Putamen (tissue), 1 donor: ENCODE results near the gene IL20RB.
"Not testable (repeated sequence)": the region's sequence is repeated elsewhere in the genome, so short reads cannot be mapped to it uniquely, and the experiment has no call there.

ENCODE experiments used
- DNase-seq: peaks from one replicate; pipeline ENCODE4 v3.0.0-alpha.2; 2016; ENCODE audit warnings: low spot score

IL20RB gene

GRCh38 chr3:136946978-136947377, 10.8 kb upstream of the IL20RB start:
- no peak for DNase-seq

GRCh38 chr3:136947477-136947876, 10.3 kb upstream of the IL20RB start:
- no peak for DNase-seq

DNA sequence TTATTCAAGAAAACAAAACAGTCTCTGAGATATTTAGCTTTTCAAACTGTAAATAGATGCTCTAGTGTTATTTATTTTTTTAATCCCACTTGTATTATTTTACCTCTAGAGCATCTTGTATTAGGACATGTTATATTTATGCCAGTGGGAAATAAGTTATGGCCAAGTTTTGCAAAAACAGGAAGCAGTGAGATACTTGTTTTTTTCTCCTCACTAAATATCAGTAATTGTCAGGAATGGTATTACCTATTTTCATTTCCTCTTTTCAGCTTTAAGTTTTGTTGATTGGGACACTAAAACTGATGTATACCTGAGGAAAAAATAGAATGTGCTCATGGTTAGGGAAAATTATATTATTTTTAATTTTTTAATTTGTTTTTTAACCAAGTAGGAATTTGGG, 8.6 kb upstream of the IL20RB start:
- no peak for DNase-seq

DNA sequence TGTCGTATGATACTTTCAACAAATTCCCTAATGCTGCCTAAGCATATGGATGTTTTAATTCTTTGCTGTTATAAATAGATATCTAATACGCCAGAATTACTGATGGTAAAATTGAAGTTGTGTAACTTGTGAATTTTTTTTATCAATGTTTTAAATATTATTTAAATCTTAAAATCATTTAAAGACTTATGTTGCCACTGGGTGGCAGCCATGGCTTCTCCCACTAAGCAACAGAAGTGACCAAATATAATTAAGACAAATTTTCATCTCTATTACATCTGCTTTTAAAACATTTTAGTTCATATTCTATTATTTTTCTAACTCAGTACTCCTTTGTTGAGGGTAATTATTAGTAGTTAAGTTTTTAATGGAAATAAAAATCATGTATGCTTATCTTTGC, 8.1 kb upstream of the IL20RB start:
- no peak for DNase-seq

GRCh38 chr3:136950623-136951022, 7.2 kb upstream of the IL20RB start:
- no peak for DNase-seq

DNA sequence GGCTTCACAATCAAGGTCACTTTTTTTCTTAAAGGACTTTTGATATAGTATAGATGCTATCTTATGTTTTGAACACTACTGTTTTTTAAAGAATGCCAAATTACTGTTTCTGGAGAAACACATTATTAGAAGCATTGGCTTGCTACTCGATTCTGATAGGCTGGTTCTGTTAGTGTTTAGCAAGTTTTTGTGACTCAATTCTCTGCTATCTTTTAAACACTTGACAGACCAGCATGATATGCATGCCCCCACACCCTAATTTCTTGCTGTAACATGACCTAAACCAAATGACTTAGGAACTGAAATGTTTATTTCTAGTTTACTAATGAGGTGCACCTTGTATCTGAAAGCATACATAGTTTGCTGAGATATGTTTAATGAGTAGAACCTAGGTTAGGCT, 5.5 kb upstream of the IL20RB start:
- DNase-seq: no peak

DNA sequence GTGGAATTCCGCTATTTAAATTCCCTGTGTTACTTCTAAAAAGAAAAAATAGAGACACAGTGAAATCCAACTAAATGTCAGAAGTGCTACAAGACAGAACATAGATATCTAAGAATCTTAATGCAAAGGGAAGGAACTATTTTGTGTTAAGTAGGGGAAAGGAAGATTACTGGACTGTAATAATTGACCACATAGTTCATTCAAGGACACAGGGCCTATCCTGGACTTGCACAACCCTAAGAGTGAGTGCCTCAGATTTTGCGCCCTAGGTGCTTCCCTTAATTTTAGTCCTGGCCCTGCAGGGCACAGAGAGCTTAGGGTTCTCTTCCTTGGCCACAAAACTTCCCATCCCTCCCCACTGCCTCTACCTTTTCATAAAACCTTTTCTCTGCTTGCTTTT, 3.5 kb upstream of the IL20RB start:
- DNase-seq: no peak

DNA sequence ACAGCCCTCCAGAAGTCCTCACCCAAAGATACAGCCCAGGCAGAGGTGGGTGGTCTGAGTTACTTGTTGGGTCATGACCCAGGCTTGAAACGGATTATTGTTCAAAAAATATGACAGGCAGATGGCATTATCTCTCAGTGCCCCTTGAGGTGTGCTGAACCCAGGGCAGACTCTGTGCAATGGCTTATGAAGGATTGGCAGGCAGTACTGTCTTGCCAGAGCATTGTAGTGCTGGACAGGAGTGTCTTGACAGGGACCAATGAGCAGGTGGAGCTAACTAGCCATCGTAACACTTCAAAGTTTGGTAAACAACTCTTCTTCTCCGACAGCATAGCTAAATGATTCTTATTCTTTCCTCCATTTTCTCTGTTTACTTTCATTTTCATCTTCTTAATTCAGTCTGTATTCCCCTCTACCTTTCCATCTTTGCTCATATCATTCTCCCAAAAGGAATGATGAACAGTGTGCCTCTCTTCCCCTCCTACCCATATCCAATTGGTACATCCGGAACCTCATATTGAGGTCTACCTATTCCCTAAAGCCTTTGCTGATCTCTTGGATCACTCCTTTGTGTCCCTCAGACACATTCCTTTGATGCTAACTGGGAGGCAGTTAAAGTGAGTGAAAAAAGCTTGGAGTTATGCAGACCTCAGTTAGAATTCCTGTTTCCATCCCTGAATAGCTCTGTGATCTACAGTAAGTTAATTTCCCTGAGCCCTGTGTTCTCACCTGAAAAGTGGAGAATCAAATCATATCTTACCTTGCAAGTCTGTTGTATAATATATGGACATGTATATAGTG, 2.6 kb upstream of the IL20RB start:
- DNase-seq: no peak

DNA sequence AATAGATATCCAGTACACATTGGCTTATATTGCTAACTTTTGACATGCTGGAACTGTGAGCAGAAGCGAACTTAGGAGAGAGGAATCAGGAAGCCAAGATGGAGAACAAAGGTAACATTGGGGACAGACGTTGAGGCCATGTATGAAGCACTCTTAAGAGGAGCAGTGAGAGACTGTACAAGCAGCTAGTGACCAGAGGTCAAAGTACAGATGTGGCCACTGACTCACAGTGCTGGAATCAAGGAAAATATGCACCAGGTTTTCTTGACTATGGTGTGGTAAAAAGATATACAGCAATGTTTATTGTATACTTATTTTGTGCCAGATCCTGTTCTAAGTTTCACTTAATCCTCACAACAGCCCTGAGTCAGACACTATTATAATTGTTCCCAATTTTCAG, 2.0 kb upstream of the IL20RB start:
- no peak for DNase-seq

DNA sequence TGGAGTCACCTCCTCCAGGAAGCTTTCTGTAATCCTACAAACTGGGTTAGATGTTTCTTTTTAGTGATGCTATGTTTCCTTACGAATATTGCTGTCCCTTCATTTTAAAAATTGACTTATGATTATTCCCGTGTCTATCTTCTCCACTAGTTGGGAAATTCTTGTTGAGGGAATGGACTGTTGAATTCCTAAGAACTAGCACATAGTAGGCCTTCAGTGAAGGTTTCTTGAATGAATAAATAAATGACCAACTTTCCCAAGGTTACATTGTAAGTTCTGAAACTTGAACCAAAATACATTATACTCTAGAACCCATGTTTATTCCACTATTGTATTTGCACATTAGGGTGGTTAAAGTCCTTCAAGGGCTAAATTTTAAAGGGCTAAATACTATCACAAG, 812 bp upstream of the IL20RB start:
- DNase-seq: no peak

DNA sequence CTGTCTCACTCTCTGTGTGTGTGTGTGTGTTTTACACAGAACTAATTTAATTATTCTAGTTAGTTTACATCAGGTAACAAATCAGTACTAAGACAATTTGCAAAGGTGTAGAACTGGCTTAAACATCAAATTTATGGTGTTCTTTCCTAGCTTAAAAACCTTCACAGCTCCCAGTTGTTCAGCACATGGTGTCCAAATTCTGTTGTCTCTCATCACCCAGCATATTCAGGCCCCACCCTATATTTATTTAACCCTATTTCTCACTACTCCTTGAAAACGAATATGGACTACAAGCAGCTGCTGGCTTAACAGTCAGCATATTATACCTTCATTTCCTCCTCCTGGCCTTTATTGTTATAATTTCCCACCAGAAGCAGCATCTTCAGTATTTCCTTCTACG, 1.2 kb downstream of the IL20RB start:
- no peak for DNase-seq

DNA sequence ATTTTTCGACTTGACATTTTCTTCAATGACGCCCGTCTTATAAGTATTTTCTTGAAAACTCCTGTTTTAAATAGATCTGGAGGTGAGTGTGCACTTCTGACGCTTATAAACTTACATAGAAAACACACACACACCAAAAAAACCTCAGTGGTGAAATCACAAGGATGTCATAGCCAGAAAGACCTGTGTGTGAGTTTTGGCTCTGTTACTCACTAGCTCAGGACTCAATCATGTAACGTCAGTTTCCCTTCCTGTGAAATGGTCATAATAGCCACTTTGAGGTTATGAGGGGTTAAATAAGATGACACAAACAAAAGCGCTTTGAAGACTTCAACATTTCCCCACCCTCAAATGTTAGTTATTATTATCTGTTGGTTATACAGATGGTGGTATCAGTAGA, 1.8 kb downstream of the IL20RB start:
- DNase-seq: no peak

- no peak for DNase-seq
Observed at GRCh38 chr3:136960838-136961836, 3.4 kb downstream of the IL20RB start.

DNA sequence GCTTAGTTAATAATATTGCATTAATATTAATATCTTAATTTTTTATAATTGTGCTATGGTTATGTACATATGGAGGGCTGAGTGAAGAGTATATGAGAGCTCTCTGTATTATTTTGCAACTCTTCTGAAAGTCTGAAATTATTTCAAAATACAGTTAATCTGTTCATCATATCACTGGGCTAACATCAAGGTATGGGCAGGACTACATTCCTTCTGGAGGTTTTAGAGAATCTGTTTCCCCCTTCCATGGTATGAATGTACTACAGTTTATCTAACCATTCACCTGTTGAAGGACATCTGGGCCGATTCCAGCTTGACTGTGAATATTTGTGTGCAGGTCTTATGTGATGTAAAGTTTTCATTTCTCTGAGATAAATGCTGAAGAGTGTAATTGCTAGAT, 5.1 kb downstream of the IL20RB start:
- DNase-seq: no peak

- DNase-seq: not testable (repeated sequence)
Observed at GRCh38 chr3:136969539-136969938, 11.8 kb downstream of the IL20RB start.

GRCh38 chr3:136973352-136973751, 15.6 kb downstream of the IL20RB start:
- DNase-seq: no peak

- no peak for DNase-seq
Observed at GRCh38 chr3:136974670-136975069, 16.9 kb downstream of the IL20RB start.

DNA sequence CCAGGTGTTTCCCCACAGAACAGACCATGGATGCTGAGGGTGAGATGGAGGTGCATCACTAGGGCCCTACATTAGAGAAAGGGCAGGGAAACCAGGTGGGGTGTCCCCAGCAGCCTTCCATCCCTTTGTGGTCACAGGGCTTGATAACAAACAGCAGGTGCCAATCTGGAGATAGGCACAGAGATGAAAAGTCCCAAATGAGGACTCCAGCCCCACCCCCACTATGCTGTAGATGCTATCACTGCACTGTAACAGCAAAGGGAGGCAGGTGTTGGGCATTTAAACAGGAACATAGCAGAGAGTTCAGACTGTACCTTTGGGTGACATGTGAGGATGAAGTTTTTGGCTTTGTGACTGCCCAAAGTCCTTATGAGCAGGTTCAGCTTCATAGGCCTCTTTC, 21.4 kb downstream of the IL20RB start:
- DNase-seq: no peak

DNA sequence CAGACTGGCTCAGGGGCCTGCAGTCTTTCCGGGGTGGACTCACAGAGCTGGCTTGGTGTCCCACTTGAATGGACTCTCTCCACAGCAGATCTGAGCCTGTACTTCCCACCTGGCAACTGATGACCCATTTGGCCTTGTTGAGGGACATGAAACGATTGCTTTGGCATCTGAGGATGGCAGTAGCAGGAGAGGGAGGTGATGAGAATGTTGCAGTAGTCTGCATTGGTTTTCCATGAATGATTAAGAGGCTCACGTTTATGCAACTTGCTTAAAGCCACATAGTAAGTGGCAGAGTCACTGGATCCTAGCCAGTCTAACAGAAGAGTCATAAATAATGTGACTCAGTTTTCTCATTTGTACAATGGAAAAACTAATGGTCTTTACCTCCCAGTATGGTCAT, 21.9 kb downstream of the IL20RB start:
- DNase-seq: no peak

- no peak for DNase-seq
Observed at GRCh38 chr3:136982033-136982432, 24.2 kb downstream of the IL20RB start.

DNA sequence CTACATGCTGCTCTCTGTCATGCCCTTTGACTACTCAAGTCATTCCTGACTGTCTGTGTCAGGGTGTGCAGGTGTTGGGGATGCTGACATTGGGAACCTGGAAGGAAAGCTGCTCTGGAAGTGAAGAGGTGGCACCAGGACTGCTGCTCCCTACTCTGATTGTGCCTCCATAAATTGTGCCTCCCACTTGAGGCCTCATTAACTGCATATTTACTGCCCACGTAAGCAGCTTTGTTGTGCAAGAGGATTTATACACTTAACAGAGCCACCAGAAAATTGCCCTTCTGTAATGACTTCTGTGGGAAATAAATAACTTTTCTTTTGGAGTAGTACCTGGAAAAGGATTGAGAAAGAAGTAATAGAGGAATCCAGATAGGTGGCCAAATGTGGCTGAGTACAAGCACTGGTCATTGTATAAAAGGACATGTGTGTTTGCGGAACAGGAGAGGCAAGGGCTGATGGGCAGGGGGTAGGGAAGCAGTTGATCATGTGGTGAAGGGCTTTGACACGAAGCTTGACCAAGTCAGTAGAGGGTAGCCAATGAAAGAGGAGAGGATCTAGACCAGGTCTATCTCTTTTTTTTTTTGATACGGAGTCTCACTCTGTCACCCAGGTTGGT, 24.8 kb downstream of the IL20RB start:
- no peak for DNase-seq

DNA sequence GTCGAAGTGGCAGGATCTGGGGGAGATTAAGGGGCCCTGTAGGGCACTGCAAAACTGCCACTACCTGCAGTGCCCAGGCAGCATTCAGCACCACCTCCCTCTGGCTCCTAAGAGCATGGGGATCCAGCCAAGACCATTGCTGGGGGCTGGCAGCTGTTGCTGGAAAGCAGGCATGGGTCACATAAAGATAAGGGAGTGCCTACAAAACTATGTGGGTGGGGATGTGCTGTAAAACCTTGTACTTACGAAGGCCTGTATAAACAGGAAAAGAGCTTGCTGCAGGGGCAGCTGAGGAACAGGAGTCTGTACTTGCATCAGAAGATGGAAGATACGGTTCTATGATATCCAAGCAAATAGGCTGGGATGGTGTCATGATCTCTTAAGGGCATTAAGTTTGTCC, 27.1 kb downstream of the IL20RB start:
- DNase-seq: no peak
